HG03460 (cell line): ENCODE data around the gene PRKCB.
"Not testable (repeated sequence)": the region's sequence is repeated elsewhere in the genome, so short reads cannot be mapped to it uniquely, and the experiment has no call there.

ENCODE experiments used
- ATAC-seq: cut with Tn5 transposase; IDR thresholded peaks from one replicate; pipeline ENCODE4 v1.9.1; 2021; ENCODE audit not compliant: unreplicated experiment

The PRKCB gene

DNA sequence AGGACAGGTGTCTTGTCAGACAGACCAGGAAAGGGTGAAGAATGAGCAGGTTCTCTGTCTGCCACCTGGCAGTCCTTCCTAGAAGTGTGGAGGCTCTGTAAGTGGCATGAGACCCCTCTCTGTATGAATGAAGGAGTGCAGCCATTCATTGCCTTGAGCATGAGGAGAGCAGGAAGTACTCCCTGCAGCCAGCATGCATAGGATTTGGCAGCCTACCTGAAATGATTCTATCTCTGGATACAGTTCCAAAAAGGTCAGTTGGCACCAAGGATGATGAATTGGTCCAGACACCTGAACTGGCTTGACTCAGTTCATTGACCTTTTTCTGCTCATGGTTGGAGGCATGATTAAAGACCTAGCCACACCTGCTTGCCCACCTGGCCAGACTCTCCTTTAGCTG, 163.0 kb downstream of the PRKCB start:
- ATAC-seq: no peak

- ATAC-seq: peak; percentile 61
Observed at GRCh38 chr16:23999663-24000062, 163.9 kb downstream of the PRKCB start.

GRCh38 chr16:24001710-24002109, 165.9 kb downstream of the PRKCB start:
- ATAC-seq: no peak

DNA sequence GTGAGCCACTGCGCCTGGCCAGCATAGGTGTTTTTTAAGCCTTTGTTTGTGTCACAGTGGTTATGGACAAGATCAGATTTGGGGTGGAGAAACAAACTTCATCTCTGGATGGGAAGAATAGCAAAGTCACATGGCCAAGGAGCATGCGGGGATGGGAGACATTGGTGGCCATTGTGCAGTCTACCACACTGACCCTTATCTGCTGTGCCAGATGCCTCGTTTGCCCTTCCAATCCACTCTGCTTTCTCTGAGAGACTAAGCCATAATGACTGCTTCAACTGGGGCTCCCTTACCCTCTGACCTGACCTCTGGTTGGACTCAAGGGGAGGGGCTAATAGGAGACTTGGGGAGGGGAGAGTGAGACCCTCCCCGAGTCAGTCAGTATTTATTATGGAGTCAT, 166.8 kb downstream of the PRKCB start:
- no peak for ATAC-seq

DNA sequence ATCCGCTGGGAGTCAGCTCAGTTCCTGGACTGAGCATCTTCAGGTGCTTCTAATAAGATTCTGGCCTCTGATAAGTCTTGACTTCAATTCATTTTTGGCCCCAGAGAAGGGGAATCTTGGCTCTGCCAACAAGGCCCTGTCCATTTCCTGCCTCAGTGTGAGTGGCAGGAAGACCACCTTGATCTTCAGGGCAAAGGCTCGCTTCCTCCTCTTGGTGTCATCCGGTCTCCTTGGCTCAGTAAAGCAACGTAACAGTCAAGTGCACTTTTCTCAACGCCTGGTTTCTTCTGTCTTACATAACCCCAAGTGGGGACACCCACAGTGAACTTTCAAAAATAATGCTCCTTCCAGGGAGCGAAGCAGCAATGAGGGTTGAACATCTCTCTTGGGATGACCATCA, 169.8 kb downstream of the PRKCB start:
- no peak for ATAC-seq

- no peak for ATAC-seq
Observed at GRCh38 chr16:24007391-24007790, 171.6 kb downstream of the PRKCB start.

DNA sequence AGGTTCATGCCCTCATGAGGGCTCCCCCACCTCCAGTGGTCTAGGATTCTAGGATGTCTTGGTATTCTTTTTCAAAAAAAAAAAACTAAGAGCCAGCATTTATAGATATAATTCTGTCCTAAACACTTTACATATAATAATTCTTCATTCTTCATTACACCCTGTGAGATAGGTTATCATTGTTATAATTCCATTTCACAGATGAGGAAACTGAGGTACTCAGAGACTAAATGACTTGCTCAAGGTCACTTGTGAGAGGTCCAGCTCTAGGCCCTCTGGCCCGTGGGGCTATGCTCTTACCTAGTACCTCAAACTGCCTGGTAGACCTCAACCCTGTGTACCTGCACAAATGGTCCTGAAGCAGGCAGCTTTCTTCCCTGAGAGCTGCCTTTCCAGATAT, 172.2 kb downstream of the PRKCB start:
- ATAC-seq: no peak

DNA sequence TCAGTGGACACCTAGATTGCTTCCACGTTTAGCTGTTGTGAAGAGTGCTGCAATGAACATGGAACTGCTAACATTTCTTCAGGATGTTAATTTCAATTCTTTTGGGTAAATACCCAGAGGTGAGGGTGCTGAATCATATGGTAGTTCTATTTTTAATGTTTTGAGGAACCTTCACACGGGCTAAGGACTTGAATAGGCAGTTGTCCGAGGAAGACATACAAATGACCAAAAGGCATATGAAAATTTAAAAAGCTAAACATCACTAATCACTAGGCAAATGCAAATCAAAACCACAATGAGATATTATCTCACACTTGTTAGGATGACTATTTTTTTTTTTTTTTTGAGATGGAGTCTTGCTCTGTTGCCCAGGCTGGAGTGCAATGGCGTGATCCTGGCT, 173.3 kb downstream of the PRKCB start:
- ATAC-seq: no peak

GRCh38 chr16:24009955-24010354, 174.2 kb downstream of the PRKCB start:
- ATAC-seq: no peak

DNA sequence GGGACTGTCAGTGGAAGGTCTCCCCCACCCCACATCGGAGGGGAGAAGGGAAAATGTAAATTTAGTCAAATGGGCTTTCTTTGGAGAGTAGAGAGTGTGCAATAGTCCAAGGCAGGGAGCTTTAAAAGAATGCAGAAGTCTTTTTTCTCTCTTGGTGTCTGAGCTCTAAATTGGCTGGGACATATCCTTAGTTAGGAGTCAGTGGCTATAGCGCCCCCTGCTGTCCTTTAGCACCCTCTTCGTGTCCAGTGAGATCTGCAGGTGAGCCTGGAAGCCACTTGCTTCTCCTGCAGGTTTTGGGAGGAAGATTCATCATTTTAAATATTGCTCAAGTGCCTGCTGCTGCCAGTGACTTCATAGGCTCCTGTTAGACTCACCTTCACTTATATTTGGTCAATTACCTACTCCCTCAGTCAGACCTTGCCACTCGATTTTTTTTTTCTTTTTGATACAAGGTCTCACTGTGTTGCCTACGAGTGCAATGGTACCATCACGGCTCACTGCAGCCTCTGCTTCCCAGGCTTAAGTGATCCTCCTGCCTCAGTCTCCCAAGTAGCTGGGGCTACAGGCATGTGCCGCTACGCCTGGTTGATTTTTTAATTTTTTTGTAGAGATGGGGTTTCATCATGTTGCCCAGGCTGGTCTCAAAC, 174.8 kb downstream of the PRKCB start:
- ATAC-seq: no peak

GRCh38 chr16:24011237-24011636, 175.5 kb downstream of the PRKCB start:
- ATAC-seq: no peak

DNA sequence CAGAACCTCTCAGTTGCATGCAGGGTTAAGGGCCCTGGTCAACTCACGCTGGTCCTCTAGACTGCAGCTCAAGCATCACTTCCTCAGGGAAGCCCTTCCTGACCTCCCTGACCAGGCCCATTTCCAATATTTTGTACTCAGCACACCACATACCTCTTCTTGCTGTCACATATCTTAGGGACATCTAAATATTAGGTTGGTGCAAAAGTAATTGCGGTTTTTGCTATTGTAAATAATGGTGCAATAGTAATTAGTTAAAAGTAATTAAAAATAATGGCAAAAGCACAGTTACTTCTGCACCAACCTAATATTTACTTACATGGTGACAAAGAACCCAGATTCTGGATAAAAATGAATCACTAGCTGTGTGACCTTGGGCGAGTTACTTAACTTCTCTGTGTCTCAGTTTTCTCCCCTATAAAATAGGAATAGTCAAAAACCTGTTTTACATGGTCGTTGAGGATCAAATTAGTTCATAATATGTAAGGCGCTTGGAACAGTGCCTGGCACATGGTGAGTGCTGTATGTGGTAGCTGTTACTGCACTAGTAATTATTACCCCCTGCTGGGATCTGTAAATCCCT, 177.4 kb downstream of the PRKCB start:
- ATAC-seq: no peak

GRCh38 chr16:24013864-24014645, 178.3 kb downstream of the PRKCB start:
- peak; percentile 95 for ATAC-seq

DNA sequence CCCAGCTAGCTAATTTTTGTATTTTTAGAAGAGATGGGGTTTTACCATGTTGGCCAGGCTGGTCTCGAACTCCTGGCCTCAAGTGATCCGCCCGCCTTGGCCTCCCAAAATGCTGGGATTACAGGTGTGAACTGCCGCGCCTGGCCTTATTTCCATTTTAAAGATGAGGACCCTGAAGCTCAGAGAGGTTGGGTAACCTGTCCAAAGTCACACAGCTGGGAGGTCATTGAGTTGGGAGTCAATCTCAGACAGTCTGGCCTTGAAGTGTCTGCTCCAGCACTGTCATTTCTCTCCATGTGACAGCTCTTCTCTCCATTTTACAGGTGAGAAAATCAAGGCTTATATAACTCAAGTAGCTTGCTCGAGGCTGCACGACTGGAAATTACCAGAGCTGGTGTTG, 179.2 kb downstream of the PRKCB start:
- not testable (repeated sequence) for ATAC-seq

DNA sequence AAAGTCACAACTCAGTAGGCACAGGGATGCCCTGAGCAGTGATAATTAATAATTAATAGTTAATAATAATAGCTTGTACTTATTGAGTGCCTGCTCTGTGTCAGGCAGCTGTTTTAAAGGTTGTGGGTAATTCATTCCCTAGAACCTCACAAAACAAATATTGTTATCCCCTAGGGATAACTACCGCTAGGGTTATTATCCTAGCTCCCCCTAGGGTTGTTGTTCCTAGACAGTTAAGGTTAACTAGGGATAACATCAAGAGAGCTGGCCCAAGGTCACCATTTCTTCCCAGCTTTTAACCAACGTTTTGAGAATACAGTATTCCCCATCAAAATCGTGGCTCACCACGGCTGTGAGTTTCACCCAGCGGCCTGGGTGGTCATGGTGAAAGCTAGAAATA, 180.1 kb downstream of the PRKCB start:
- no peak for ATAC-seq

- ATAC-seq: no peak
Observed at GRCh38 chr16:24018485-24018884, 182.7 kb downstream of the PRKCB start.

DNA sequence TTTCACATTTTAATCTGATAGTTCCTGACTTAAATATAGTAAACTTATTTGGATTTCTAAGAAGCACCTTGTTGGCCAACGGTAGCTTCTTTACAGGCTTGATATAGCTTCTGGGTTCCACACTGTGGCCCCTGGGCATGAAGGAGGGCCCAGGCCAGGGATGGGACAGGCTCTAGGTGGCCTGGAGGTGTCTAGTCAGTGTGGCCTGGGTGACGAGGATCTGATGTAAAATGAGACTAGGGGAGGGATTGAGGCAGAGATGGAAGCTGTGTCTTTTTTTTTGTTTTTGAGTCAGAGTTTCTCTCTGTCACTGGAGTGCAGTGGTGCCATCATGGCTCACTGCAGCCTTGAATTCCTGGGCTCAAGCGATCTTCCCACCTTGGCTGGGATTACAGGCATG, 187.0 kb downstream of the PRKCB start:
- no peak for ATAC-seq

DNA sequence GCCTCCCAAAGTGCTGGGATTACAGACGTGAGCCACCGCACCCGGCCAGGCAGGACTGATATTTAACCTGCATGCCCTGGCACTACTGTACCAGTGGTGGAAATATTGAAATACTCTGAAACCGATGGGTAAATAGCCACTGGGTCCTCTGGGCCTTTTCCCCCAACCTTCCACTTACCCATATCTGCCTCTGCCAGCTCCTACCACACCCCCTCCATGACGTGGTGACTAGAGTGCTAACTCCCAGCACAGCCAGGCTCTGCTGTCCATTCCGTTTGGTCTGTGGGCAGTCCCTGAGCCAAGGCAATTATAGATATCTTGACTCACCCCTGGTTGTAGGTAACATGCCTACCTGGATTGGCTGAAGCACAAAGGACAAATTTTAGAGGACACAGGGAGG, 187.8 kb downstream of the PRKCB start:
- ATAC-seq: no peak

- ATAC-seq: no peak
Observed at GRCh38 chr16:24024971-24025370, 189.2 kb downstream of the PRKCB start.

GRCh38 chr16:24027466-24027865, 191.7 kb downstream of the PRKCB start:
- no peak for ATAC-seq

DNA sequence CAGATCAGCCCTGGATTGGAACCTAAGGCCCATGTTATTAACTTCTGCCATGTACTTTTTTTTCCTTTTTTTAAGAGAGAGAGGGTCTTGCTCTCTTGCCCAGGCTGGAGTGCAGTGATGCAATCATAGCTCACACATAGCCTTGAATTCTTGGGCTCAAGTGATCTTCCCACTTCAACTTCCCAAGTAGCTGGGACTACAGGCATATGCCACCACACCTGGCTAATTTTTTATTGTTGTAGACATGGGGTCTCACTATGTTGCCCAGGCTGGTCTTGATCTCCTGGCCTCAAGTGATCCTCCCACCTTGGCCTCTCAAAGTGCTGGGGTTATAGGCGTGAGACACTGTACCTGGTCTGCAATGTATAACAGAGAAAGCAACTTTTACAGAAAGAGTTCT, 194.1 kb downstream of the PRKCB start:
- ATAC-seq: not testable (repeated sequence)

- ATAC-seq: no peak
Observed at GRCh38 chr16:24035127-24035842, 199.5 kb downstream of the PRKCB start.
